SK-MEL-5 (cell line): Measurements from ENCODE around the gene ADGRF1. TPM values are rescaled to one million over a fixed set of nuclear protein-coding genes. Genes with fewer than 3 reads are reported as not detected.
"Not testable (repeated sequence)": the region's sequence is repeated elsewhere in the genome, so short reads cannot be mapped to it uniquely, and the experiment has no call there.

Source experiments
- DNase-seq: peaks from one replicate; pipeline ENCODE4 v3.0.0-alpha.2; 2016; ENCODE audit warnings: low read depth, low spot score
- in situ Hi-C: cut with HindIII; loops from 2 replicates; pipeline ENCODE4 v1.10.0; 2016; ENCODE audit warnings: low sequenced_read_pairs, high pct_unique_total_duplicates, low pct_unique_long_range_greater_than_20kb
- total RNA-seq: library from RNA; depleted of rRNA; stranded (reverse); fragments of >200 nt; shearing (Covaris generic); gene quantifications from 2 replicates; pipeline ENCODE4 v1.2.3, GENCODE V29; 2014

The ADGRF1 gene
- total RNA-seq, 1 experiment from 2014 or later = not detected

GRCh38 chr6:47069156-47069555 is 27.0 kb upstream of the ADGRF1 start:
- no peak for DNase-seq
- in situ Hi-C loops = no loop called here

- DNase-seq = no peak
- in situ Hi-C loops = no loop called here
These were observed 24.3 kb upstream of the ADGRF1 start for GRCh38 chr6:47066418-47066817.

GRCh38 chr6:47064274-47064673 is 22.1 kb upstream of the ADGRF1 start:
- in situ Hi-C loops = no loop called here
- no peak for DNase-seq

DNA sequence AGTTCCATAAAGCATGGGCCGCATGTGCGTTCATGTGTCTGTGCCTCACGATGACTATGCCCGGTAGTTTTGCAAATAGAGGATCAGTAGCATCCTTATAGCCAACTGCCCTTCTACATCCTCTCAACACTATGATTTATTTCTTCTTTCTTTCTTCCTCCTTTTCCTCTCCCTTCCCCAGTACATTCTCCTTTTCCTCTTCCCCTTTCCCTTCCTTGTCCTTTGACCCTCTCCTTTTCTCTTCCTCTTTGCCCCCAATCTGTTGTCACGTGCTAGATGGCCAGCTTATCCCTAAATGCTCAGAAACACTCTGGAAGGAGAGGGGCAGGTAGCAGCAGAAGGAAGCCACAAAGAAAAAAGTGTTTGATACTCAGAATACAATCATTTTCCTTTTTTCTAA is 20.2 kb upstream of the ADGRF1 start:
- no peak for DNase-seq
- in situ Hi-C loops = no loop called here

DNA sequence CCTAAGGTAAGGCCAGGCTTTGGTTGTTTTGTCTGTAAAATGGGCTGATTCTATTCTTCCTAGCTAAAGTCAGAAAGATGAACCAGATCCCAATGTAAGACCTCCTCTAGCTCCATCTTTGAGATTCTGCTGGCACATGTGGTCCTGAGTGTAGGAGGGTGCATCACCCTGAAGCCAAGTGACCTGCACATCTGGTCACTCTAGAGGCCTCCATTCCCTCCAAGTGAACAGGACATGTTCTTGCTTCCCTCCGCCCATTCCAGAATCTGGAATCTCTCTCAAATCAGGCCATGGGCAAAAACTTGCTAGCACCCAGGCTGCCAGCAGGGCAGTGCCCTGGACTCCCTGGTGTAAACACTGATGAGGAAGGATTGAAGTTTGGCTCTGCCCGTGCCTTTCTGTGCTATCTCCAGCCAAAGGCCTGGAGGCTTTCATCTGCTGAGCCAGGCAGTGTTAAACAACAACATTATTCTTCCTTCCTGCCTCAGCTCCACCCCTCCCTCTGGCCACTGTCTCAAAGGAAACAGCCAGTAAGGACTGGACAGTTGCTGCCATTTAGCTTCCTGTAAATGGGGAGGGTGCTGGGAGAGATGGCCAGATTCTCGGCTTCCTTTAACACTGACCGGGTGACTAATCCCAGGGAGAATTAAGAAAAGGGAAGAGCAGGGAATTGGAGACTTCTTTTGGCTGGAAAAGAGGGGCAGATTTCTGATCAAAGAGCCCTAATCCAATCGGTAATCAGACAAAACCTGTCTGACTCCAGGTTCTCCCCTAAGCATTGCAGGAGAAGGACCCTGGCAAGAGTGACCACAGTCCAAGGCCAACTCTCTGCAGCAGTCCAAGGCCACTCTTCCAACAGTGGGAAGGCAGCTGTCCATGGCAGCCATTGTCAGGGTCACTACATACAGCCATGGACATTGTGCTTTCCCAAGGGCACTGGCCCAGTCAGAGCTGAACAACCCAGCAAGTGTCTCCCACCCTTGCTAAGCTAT is 19.5 kb upstream of the ADGRF1 start:
- peak; percentile 84 for DNase-seq
- in situ Hi-C loops = no loop called here

DNA sequence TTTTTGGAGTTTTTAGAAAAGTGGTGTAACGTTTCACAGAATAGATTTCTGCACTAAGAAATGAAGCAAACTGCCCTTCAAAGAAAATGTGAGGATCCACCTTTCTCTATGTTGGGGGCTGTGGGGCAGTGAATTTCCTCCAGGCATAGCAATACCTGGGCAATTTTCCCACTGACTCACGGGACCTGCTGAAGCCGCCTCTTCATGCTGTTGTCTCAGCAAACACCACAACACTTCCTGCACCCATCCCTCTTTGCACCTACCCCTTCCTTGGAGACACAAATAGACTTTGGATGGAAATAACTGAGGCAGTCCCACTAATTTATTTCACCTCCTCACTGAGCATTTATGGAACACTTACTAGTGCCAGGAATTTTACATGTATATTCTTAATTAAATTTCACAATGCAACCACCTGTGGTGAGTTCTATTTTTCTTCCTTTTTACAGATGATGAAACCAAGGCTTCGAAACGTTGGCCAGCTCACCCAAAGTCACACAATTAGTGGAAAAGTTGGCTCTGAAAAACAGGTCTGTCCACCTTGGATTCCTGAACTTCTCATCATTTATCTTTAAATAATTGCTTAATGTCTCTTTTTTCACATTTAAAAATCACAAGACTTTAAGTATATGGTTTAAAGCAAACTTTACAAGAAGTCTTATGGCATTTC is 17.2 kb upstream of the ADGRF1 start:
- in situ Hi-C loops = no loop called here
- no peak for DNase-seq

DNA sequence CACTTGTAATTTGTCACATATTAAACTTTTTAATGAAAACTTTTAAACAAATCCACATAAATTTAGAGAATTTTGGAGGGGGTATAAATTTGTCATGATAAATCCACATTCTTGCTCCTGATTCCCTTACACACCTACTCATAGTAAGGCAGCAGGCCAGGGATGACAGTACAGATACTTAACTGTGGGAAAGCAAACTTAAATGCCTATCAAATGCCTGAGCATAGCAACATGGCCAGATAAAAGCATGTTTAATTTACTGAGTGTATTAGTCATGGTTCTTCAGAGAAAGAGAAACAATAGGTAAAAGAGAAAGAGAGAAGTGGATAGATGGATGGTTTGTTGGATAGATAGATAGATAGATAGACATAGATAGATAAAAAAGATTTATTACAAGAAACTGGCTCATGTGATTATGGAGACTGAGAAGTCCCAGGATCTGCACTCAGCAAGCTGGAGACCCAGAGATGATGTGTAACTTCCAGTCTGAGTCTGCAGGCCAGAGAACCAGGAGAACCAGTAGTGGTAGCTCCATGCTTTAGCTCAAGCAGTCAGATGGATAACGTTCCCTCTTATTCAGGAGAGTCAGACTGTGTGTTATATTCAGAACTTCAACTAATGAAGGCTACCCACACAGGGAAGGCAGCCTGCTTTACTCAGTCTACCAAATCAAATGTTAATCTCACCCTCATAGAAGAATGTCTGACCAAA is 15.9 kb upstream of the ADGRF1 start:
- DNase-seq = no peak

DNA sequence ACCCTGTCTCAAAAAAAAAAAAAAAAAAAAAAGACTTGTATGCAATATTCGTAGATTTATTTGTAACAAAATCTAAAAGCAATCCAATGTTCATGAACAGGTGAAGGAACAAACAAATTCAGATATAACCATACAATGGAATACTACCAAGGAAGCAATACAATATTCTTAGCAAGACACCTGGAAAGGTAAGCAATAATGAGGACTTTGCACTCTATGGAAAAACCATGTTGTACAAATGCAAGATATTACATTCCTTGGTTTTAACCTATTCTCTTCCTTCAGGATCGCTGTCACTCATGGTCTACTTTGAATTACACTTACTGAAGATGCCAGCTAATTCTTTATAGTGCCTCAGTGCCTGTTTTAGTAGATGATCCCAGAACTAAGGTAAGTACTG is 14.7 kb upstream of the ADGRF1 start:
- in situ Hi-C loops = no loop called here
- DNase-seq = no peak

More for the DNA sequence above, 15.9 kb upstream of the ADGRF1 start:
- in situ Hi-C loops = no loop called here

DNA sequence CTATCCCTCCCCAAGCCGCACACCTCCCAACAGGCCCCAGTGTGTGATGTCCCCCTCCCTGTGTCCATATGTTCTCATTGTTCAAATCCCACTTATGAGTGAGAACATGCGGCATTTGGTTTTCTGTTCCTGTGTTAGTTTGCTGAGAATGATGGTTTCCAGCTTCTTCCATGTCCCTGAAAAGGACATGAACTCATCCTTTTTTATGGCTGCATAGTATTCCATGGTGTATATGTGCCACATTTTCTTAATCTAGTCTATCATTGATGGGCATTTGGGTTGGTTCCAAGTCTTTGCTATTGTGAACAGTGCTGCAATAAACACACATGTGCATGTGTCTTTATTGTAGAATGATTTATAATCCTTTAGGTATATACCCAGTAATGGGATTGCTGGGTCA is 12.2 kb upstream of the ADGRF1 start:
- in situ Hi-C loops, DNase-seq: not testable (repeated sequence)

- DNase-seq = no peak
- in situ Hi-C loops = no loop called here
These were observed 6.5 kb upstream of the ADGRF1 start for GRCh38 chr6:47048638-47049037.

GRCh38 chr6:47047479-47048407 is 5.6 kb upstream of the ADGRF1 start:
- in situ Hi-C loops = no loop called here
- peak; percentile 76 for DNase-seq

GRCh38 chr6:47047097-47047478 is 5.0 kb upstream of the ADGRF1 start:
- no peak for DNase-seq
- in situ Hi-C loops = no loop called here

DNA sequence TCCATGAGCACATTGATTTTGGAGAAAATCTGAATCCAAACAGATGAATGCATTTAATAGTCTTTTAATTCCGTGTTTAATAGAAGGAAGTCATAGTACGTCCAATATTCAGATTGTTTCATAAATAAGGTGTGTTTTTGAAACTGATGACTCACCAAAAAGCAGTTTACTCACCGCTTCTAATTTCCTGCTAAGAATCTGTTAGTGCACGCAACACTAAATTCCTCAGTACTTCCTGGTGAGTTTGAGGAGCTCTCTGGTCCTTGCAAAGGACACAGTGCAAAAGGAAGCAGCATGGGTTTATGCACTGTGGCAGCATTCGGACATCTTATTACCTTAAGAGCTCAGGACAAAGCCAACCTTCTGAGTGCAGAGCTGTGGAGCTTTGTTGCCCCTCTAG is 2.3 kb upstream of the ADGRF1 start:
- DNase-seq = no peak
- in situ Hi-C loops = no loop called here

GRCh38 chr6:47043286-47043685 is 1.2 kb upstream of the ADGRF1 start:
- in situ Hi-C loops = no loop called here
- DNase-seq = no peak

DNA sequence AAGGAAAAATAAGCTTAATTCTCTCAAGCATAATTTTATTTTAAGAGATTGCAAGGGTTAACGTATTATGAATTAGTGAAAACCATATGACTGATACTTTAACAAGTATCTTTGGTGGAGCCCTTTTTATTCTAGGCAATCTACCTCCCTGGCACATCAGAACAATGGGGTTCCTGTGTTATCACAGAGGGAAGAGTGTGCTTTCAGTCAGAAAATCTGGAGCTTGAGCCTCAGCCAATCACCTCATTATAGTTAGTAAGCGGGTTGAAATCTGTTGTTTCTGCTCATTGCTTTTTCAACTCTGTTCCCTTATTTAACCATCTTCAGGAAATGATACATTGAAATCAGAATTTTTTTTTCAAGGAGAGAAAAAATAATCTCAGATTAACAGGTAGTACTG is 391 bp downstream of the ADGRF1 start:
- peak; percentile 13 for DNase-seq
- in situ Hi-C loops = no loop called here

DNA sequence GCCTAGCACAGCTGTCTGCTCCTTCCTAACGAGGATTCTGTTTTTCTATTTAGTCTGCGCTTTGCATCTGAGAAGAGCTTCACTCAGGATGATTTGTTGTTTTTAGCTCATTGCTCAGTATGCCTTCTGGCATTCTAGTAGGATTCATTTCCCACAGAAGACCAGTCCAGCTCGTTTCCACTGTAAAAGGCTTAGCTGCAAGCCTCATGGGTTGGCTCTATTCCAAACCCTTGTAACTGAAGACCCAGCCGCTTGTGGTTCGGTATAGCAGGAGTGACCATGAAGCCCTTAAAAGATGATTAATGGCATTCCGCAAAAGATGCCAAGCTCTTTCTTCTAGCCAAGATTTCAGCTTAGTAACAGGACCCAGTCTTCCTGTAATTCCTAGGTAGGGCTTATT is 7.2 kb downstream of the ADGRF1 start:
- in situ Hi-C loops = no loop called here
- DNase-seq = peak; percentile 34

GRCh38 chr6:47034421-47034820 is 7.7 kb downstream of the ADGRF1 start:
- in situ Hi-C loops = no loop called here
- no peak for DNase-seq
